A549 treated with ZK216348 at 1 μM for 4 hours (cell line): ENCODE data around the gene CLIC5. TPM values are rescaled to one million over a fixed set of nuclear protein-coding genes. Genes with fewer than 3 reads are reported as not detected.

Source experiments
- total RNA-seq: library from RNA; stranded (reverse); fragments of 200-300 nt; extraction: Qiagen RNA extraction; gene quantifications from 5 replicates; pipeline ENCODE4 v1.2.3, GENCODE V29; 2022; ENCODE audit warnings: low read depth

CLIC5 gene
- total RNA-seq, result not detected in 5 replicates

DNA sequence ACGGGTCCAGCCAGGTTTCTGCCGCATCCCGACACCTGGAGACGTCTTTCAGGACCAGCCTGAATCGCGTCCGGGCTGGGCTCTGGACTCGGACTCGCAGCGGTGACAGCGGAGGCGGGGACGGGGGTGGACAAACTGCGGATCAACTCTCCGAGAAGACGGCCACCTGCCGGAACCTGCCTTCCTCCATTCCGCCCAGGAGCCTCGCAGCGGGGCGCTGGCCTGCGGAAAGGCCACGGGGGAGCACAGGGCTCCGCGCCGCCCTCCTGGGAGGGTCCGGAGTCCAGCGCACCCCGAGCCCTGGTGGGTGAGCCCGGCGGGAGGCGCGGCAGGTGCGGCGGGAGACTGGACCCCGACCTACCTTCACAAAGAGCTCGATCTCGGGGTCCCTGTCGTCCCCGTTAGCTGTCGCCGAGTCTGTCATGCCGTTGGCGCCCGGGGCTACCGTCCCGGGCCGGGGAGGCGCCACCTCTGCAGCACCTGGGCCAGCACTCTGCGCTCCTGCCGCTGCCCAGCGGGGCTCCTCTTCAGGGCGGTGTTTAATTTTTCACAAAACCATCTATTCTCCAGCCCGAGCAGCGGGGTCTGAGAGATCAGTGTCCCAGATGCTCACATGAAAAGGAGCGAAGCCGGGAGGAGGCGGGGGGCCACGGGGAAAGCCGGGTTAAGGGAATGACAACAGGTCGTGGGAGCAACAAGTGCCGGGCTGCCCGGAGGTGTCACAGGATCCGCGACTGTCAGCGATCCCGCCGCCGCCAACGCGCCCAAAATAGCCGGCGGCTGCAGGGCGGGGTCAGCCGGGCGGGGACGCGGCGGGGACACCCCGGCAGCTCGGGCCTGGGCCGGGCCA, at the start of gene CLIC5:
TSS of gene CLIC5 (minus strand) at position 742 of the 850 bp plus-strand sequence. CDS start at position 424, 318 bp downstream.

Other genes with a start within 250 kb of the CLIC5 start
- gene ENPP4, start 114.1 kb upstream of the CLIC5 start, total RNA-seq, result 0.17 to 0.41 TPM (median 0.24 TPM) in 5 replicates
- gene ENPP5, start 155.1 kb upstream of the CLIC5 start, total RNA-seq, result not detected in 5 replicates